ENCODE results near the gene GRK4.

DNA sequence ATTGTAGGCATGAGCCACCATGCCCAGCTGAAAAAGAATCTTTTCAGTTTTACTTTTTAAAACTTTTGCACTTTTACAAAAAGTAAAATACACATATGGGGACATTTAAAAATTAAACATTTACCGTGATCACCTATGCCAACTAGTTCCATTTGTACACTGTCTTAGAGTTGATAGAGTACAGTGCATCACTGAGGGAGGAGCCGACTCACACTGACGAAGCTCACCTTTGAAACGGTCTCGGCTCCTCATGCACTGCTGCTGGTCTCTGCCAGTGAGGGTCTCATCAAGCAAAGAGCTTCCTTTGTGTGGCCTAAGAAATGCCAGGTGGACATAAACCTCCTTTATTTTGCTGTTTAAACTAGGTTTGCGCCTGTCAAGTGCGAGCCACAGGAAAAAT, 50.0 kb downstream of the GRK4 start:
- TF ChIP-seq EP300 (IDR thresholded peaks at IDR 0.05; ENCODE audit: borderline replicate concordance) (no peak), TAF1 (IDR thresholded peaks at IDR 0.05; ENCODE audit: low read depth) (no peak), CEBPB (IDR thresholded peaks at IDR 0.05) (no peak), YY1 (IDR thresholded peaks at IDR 0.05; ENCODE audit: low read depth) (no peak), RAD21 (IDR thresholded peaks at IDR 0.05; ENCODE audit: low read depth) (no peak), REST (IDR thresholded peaks at IDR 0.05; ENCODE audit: low read depth) (no peak), TEAD4 (IDR thresholded peaks at IDR 0.05) (no peak), EGR1 (IDR thresholded peaks at IDR 0.05) (no peak), CREB1 (IDR thresholded peaks at IDR 0.05; ENCODE audit: low read depth) (no peak), NFIC (IDR thresholded peaks at IDR 0.05) (no peak), FOXM1 (IDR thresholded peaks at IDR 0.05; ENCODE audit: borderline replicate concordance, low read depth) (no peak), TCF12 (IDR thresholded peaks at IDR 0.05; ENCODE audit: low read depth) (no peak)
- TF ChIP-seq, protein P1, sequence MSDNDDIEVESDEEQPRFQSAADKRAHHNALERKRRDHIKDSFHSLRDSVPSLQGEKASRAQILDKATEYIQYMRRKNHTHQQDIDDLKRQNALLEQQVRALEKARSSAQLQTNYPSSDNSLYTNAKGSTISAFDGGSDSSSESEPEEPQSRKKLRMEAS (IDR thresholded peaks at IDR 0.05), result no peak
- TF ChIP-seq, protein P2, sequence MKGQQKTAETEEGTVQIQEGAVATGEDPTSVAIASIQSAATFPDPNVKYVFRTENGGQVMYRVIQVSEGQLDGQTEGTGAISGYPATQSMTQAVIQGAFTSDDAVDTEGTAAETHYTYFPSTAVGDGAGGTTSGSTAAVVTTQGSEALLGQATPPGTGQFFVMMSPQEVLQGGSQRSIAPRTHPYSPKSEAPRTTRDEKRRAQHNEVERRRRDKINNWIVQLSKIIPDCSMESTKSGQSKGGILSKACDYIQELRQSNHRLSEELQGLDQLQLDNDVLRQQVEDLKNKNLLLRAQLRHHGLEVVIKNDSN (IDR thresholded peaks at IDR 0.05), result no peak

All from Ishikawa (cell line).